H1 (cell line): ENCODE data around the gene PGPEP1. TPM values are rescaled to one million over a fixed set of nuclear protein-coding genes. Genes with fewer than 3 reads are reported as not detected.

Source experiments
- CHD1 ChIP-seq: IDR thresholded peaks from 2 replicates; pipeline ENCODE4 v1.6.1; 2012; ENCODE audit warnings: low read depth, low read length, improper control_type of control experiment
- FOSL1 ChIP-seq: IDR thresholded peaks from 2 replicates; pipeline ENCODE4 v1.6.1; 2011; ENCODE audit warnings: mild to moderate bottlenecking, low read depth, low read length, moderate library complexity; ENCODE audit not compliant: insufficient read depth
- JUN ChIP-seq: IDR thresholded peaks from 2 replicates; pipeline ENCODE4 v1.6.1; 2011; ENCODE audit warnings: low read depth, mild to moderate bottlenecking, improper control_type of control experiment, low read length
- KDM1A ChIP-seq: fragments of 200-600, 300-600 bp; sonication (generic); IDR thresholded peaks from 2 replicates; pipeline ENCODE4 v1.7.1; 2016; ENCODE audit warnings: mild to moderate bottlenecking, low read length, borderline replicate concordance
- MAX ChIP-seq: IDR thresholded peaks from 2 replicates; pipeline ENCODE4 v1.6.1; 2012; ENCODE audit warnings: inconsistent platforms
- NRF1 ChIP-seq: IDR thresholded peaks from 2 replicates; pipeline ENCODE4 v1.6.1; 2011; ENCODE audit warnings: mild to moderate bottlenecking, low read depth, low read length, improper control_type of control experiment
- RXRA ChIP-seq: IDR thresholded peaks from 2 replicates; pipeline ENCODE4 v1.6.1; 2011; ENCODE audit warnings: low read depth, mild to moderate bottlenecking, low read length, moderate library complexity; ENCODE audit not compliant: insufficient read depth
- YY1 ChIP-seq: IDR thresholded peaks from 2 replicates; pipeline ENCODE4 v1.6.1; 2011; ENCODE audit warnings: low read depth, mild to moderate bottlenecking, low read length
- polyA plus RNA-seq, 7 experiments: library from polyadenylated mRNA; depleted of rRNA in 3 of 7; stranded (reverse) in 5 of 7; unstranded in 2 of 7; fragments of >200 nt in 5 of 7; fragments of 200-250 nt in 2 of 7; gene quantifications; 1 replicate in 5 of 7; 2 replicates in 1 of 7; 4 replicates in 1 of 7; pipeline versions ENCODE4 v1.2.1 to v1.2.3, GENCODE V29; 2011 to 2013; ENCODE audit warnings: missing spikeins in 2 of 7, mixed read lengths in 2 of 7
- total RNA-seq: library from RNA; stranded (reverse); fragmentation: NEBNext Ultra II Directional; extraction: Animal tissue kit (Norgen Biotek cat#: 25700); gene quantifications from 2 replicates; pipeline ENCODE4 v1.2.1, GENCODE V29; 2021
- TF ChIP-seq, protein P1 (sequence below): IDR thresholded peaks from 2 replicates; pipeline ENCODE4 v1.6.1; 2012; ENCODE audit warnings: inconsistent platforms

Gene PGPEP1
- total and polyA plus RNA-seq, 2 of the 8 experiments (the other 6 are each of a cell fraction or from before 2014, with no cell fraction given) = 17.0 to 33.4 TPM

DNA sequence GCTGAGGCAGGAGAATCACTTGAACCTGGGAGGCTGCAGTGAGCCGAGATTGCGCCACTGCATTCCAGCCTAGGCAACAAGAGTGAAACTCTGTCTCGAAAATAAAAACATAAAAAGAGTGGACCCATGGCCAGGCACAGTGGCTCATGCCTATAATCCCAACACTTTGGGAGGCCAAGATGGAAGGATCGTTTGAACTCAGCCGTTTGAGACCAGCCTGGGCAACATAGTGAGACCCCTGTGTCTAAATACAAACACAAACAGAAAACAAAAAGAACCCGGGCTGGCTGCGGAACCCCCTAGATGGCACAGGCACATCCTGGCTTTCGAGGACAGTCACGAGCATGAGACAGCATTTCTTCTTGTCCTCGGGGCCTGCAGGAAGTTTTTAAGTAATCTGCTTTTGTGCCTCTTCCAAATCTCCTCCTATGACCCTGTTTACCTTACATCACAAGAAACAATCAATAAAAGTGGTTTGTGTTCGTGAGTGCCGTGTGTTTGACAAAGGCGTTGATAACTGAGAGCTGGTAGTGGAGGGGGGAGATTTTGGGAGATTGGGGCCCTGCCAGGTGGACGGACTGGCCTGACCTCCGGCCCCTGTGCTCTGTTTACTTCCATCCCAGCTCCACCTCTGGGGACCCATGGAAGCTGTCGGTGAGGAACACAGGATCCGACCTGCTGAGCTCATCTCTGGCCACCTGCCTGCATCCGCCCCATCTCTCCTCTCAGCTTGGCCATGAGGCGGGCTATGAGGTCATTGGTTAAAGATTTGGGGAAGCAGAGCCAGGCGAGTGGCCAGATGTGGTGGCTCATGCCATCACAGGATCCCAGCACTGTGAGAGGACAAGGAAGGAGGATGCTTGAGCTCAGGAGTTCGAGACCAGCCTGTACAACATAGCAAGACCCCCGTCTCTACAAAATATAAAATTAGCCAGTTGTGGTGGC lies 39.7 kb downstream of the PGPEP1 start (continued):
- TF ChIP-seq RXRA (no peak), JUN (no peak), FOSL1 (no peak), NRF1 (no peak), KDM1A (no peak), MAX (peak; percentile 66; the same call in 1 of the 2 replicates), CHD1 (no peak), YY1 (no peak)
- TF ChIP-seq, protein P1, sequence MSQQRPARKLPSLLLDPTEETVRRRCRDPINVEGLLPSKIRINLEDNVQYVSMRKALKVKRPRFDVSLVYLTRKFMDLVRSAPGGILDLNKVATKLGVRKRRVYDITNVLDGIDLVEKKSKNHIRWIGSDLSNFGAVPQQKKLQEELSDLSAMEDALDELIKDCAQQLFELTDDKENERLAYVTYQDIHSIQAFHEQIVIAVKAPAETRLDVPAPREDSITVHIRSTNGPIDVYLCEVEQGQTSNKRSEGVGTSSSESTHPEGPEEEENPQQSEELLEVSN = peak; percentile 47; the same call in 1 of the 2 replicates
